ENCODE data around the gene RALGPS1.

- TF ChIP-seq CTCF (IDR thresholded peaks at IDR 0.05) = no peak
- TF ChIP-seq POLR2AphosphoS5 (IDR thresholded peaks at IDR 0.05) = no peak
- no peak for TF ChIP-seq POLR2A (IDR thresholded peaks at IDR 0.05; ENCODE audit: low read depth)
These were observed 173.3 kb downstream of the RALGPS1 start for GRCh38 chr9:127087836-127088235.
